T-helper 2 cell treated with Interferon-gamma antibody and Interleukin-4, amounts not matched to agents 5 μg/mL and 100 μg/mL, for 36 hours (primary cell): ENCODE measurements around the gene COL11A1.
"Not testable (repeated sequence)": the region's sequence is repeated elsewhere in the genome, so short reads cannot be mapped to it uniquely, and the experiment has no call there.

ENCODE experiments used
- DNase-seq: peaks from one replicate; pipeline ENCODE4 v3.0.0; 2021; ENCODE audit warnings: low spot score
- H3K27ac Mint-ChIP-seq: one replicate; pipeline ENCODE4 v1.8.0; 2021; ENCODE audit warnings: mild to moderate bottlenecking, mixed read lengths
- H3K27me3 Mint-ChIP-seq: one replicate; pipeline ENCODE4 v1.8.0; 2021; ENCODE audit warnings: low read depth, mixed read lengths
- H3K36me3 Mint-ChIP-seq: one replicate; pipeline ENCODE4 v1.8.0; 2021; ENCODE audit warnings: low read depth, mixed read lengths
- H3K4me1 Mint-ChIP-seq: one replicate; pipeline ENCODE4 v1.8.0; 2021; ENCODE audit warnings: low read depth, mixed read lengths
- H3K4me3 Mint-ChIP-seq: one replicate; pipeline ENCODE4 v1.8.0; 2022; ENCODE audit warnings: mild to moderate bottlenecking, moderate library complexity, mixed read lengths
- H3K9me3 Mint-ChIP-seq: one replicate; pipeline ENCODE4 v1.8.0; 2021; ENCODE audit warnings: mixed read lengths

Gene COL11A1

DNA sequence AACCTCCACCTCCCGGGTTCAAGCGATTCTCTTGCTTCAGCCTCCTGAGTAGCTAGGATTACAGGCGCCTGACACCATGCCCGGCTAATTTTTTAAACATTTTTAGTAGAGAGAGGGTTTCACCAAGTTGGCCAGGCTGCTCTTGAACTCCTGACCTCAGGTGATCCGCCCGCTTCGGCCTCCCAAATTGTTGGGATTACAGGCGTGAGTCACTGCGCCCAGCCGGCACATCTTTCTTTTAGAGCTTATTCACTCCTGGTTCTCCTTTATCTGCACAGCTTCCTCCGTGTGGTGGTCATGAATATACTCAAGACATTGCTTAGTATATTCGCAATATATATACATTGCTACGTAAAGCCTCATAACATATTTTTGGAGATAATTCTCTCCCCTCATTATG lies 80.2 kb downstream of the COL11A1 start:
- not testable (repeated sequence) for DNase-seq, H3K4me3 Mint-ChIP-seq, H3K36me3 Mint-ChIP-seq, H3K4me1 Mint-ChIP-seq, H3K27me3 Mint-ChIP-seq, H3K27ac Mint-ChIP-seq, H3K9me3 Mint-ChIP-seq

DNA sequence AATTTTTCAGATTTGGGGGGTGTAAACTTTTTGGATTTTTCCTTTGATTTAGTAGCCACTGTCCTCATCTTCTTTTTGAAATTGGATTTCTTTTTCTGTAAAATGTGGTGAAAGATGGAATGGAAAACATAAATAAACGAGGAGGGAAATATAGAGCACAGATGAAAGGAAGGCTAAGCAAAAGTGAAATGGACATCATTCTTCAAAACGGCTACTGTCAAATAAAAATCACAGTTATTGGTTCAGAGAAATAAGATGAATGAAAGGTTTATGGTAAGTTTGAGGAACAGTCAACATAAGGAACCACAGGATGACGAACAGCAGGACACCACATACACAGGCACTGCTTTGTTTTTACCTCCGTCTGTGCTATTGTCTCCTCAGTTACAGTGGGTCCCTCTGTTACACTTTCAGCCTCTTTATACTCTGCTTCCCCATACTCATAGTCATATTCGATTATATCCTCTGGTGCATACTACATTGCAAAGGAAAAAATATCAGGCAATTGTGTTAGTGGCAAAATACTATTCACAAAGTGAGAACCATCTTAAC lies 82.4 kb downstream of the COL11A1 start:
- no peak overlapping the region for H3K4me3 Mint-ChIP-seq
- no peaks in the 10 kb centered on the region for H3K4me1 Mint-ChIP-seq
- H3K36me3 Mint-ChIP-seq = no peaks in the 10 kb centered on the region
- no peak overlapping the region for H3K27ac Mint-ChIP-seq
- no peak for DNase-seq
- no peaks in the 10 kb centered on the region for H3K9me3 Mint-ChIP-seq
- no peaks in the 10 kb centered on the region for H3K27me3 Mint-ChIP-seq

DNA sequence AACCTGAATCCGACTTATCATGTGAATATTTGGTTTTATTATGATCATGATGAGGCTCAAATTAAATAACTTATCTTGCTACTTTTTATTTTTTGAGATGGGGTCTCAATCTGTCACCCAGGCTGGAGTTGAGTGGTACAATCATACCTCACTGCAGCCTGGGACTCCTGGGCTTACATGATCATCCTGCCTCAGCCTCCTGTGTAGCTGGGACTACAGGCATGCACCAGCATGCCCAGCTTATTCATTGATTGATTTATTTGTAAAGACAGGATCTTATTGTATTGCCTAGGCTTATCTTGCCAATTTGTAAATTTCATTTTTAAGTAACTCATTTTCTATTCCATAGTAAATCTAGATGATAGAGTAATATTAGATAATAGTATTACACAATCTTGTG lies 84.3 kb downstream of the COL11A1 start:
- no peaks in the 10 kb centered on the region for H3K27me3 Mint-ChIP-seq
- no peak overlapping the region for H3K27ac Mint-ChIP-seq
- no peaks in the 10 kb centered on the region for H3K4me1 Mint-ChIP-seq
- H3K9me3 Mint-ChIP-seq = no peaks in the 10 kb centered on the region
- H3K4me3 Mint-ChIP-seq = no peak overlapping the region
- no peaks in the 10 kb centered on the region for H3K36me3 Mint-ChIP-seq
- DNase-seq = no peak

DNA sequence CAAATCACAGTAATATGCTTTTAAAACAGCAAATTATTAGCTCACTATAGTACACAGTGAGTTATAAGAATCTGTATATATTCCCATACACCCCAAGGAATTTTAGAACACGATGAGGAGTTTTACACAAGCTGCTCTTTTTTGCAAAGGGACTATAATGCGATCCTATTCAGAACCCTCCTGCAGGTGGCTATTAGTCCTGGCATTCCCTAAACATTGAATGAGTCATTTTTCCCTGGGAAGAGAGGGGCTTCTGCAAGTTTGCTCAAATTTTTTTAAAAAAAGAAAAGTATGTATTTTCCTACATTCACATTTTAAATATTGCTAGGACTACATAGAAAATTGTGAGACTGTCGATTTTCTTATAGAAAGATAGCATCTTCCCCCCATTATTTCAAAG lies 106.3 kb downstream of the COL11A1 start:
- Mint-ChIP-seq H3K4me3 (no peak overlapping the region), H3K36me3 (no peaks in the 10 kb centered on the region), H3K27me3 (no peaks in the 10 kb centered on the region)

DNA sequence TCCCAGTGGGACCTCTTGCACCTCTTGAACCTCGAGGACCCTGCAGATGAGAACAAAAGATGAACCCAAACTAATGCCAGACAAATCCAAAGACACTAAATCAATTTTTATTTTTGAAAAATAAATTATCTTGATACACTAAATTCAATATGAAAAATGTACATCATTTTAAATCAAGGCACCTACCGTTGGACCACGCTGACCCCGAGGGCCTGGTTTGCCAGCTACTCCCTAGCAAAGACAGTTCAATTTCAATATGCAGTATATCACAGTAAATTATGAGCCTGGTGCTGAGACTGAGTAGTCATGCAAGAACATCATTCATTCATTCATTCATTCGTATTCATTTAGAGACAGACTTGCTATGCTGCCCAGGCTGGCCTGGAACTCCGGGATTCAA lies 129.4 kb downstream of the COL11A1 start:
- DNase-seq = no peak

More for the DNA sequence above, 106.3 kb downstream of the COL11A1 start:
- DNase-seq = no peak
- Mint-ChIP-seq H3K9me3 (no peaks in the 10 kb centered on the region), H3K27ac (no peak overlapping the region), H3K4me1 (no peaks in the 10 kb centered on the region)

DNA sequence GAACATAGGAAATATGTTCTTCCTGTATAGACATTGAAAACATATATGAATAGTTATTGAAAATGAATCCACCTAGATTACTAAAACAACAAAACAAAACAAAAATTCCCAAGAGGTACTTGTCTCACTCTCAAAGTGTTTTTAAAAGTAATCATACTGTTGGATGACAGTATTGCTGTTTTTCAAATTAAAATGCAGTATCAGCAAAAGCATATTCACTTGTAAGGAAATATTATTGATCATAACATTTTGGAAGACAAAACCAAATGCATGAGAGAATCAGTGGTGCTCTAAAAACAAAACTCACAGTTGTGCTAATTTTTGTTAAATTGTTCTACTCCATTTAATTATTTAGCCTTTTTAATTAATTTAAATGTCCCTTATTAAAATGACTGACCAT lies 131.0 kb downstream of the COL11A1 start:
- Mint-ChIP-seq H3K27ac (no peak overlapping the region), H3K36me3 (no peaks in the 10 kb centered on the region), H3K27me3 (no peaks in the 10 kb centered on the region), H3K9me3 (no peaks in the 10 kb centered on the region), H3K4me3 (no peak overlapping the region), H3K4me1 (no peaks in the 10 kb centered on the region)
- no peak for DNase-seq

More for the DNA sequence above, 129.4 kb downstream of the COL11A1 start:
- no peak overlapping the region for H3K4me3 Mint-ChIP-seq
- no peak overlapping the region for H3K27ac Mint-ChIP-seq
- H3K36me3 Mint-ChIP-seq = no peaks in the 10 kb centered on the region
- no peaks in the 10 kb centered on the region for H3K4me1 Mint-ChIP-seq
- no peaks in the 10 kb centered on the region for H3K27me3 Mint-ChIP-seq
- no peaks in the 10 kb centered on the region for H3K9me3 Mint-ChIP-seq

DNA sequence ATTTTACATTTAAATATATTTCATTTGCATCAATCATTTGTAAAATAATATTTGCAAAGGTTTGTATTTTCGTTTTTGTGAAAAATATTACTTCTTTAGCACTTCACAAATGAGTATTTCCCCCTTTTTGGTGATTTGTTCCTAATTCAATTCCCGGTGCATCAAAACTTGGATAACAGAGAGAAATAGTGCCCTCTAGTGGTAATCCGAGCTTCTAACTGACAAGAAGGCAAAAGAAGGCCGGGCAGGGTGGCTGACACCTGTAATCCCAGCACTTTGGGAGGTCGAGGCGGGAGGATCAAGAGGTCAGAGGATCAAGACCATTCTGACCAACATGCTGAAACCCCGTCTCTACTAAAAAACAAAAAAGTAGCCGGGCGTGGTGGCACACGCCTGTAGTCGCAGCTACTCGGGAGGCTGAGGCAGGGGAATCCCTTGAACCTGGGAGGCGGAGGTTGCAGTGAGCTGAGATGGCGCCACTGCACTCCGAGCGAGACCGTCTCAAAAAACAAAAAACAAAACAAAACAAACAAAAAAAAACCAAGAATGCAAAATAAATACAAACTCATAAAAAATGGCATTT lies 137.7 kb downstream of the COL11A1 start:
- H3K36me3 Mint-ChIP-seq = no peaks in the 10 kb centered on the region
- H3K27ac Mint-ChIP-seq = no peak overlapping the region
- no peaks in the 10 kb centered on the region for H3K4me1 Mint-ChIP-seq
- no peaks in the 10 kb centered on the region for H3K27me3 Mint-ChIP-seq
- H3K4me3 Mint-ChIP-seq = no peak overlapping the region
- DNase-seq = no peak
- no peaks in the 10 kb centered on the region for H3K9me3 Mint-ChIP-seq

DNA sequence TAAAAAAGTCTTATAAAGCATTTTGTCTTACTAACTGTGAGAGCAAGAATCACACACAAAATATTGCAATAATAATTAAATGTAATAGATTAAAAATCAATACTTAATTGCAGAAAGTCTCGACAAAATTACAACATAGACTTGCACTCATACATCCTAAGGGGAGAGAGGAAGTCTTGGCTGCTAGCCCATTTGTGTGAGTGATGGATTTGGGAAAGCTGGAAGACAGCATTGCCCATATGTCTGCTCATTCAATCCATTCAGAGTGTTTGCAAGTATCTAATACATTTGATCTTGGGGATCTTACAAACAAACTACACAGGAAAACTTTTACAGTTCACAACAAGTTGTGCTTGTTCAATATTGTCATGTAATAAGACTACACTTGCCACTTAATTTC lies 140.5 kb downstream of the COL11A1 start:
- Mint-ChIP-seq H3K27ac (no peak overlapping the region), H3K27me3 (no peaks in the 10 kb centered on the region), H3K9me3 (no peaks in the 10 kb centered on the region), H3K36me3 (no peaks in the 10 kb centered on the region), H3K4me3 (no peak overlapping the region), H3K4me1 (no peaks in the 10 kb centered on the region)
- DNase-seq = no peak

DNA sequence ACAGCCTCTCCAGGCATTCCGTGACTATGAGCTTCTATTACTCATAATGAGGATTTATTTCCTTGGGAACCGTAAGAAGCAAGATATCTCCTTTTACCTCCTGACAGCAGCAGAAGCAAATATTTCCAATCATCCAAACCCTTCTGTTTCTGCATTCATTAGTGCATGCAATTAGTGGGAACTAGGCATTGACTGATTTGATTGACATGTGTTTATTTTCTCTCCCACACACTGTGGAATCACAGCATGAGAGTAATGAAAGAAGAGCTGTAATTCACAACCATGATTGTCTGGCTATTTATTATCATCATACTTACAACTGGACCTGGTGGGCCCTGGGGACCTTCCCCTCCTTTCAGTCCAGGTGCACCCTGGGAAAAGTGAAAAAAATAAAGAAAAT lies 146.8 kb downstream of the COL11A1 start:
- Mint-ChIP-seq H3K27me3 (no peaks in the 10 kb centered on the region), H3K9me3 (no peaks in the 10 kb centered on the region), H3K4me3 (no peak overlapping the region), H3K27ac (no peak overlapping the region), H3K36me3 (no peaks in the 10 kb centered on the region), H3K4me1 (no peaks in the 10 kb centered on the region)
- DNase-seq = no peak

DNA sequence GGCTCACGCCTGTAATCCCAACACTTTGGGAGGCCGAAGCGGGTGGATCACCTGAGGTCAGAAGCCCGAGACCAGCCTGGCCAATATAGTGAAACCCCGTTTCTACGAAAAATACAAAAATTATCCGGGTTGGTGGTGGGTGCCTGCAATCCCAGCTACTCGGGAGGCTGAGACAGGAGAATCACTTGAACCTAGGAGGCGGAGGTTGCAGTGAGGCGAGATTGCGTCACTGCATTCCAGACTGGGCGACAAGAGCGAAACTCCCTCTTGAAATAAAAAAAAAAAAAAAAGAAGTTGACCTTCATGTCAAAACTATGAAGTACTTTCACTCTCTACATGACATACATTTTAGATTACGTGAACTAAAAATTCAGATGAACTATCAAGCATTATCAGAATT lies 153.7 kb downstream of the COL11A1 start:
- H3K27me3 Mint-ChIP-seq = no peaks in the 10 kb centered on the region
- no peak overlapping the region for H3K4me3 Mint-ChIP-seq
- DNase-seq = no peak
- H3K4me1 Mint-ChIP-seq = no peaks in the 10 kb centered on the region
- H3K27ac Mint-ChIP-seq = no peak overlapping the region
- no peaks in the 10 kb centered on the region for H3K9me3 Mint-ChIP-seq
- H3K36me3 Mint-ChIP-seq = no peaks in the 10 kb centered on the region

DNA sequence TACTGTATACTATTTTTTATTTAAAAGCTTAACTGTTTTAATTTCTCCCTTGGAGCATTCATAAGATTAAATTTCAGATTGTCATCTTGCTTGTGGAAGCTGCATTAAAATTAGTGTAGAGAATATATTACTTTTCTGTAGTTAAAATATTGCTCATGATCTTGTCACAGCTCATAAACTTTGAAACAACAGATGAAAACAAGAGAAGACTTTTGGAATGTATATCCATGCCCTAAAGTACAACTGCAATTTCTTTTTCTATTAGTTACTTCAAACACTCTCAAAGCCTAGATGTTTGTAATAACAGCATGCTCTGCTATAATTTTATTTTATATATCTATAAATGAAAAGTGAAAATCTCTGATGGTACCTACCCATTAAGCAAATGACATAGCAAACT lies 155.9 kb downstream of the COL11A1 start:
- DNase-seq = no peak
- no peaks in the 10 kb centered on the region for H3K36me3 Mint-ChIP-seq
- no peaks in the 10 kb centered on the region for H3K9me3 Mint-ChIP-seq
- H3K27ac Mint-ChIP-seq = no peak overlapping the region
- H3K4me3 Mint-ChIP-seq = no peak overlapping the region
- H3K4me1 Mint-ChIP-seq = no peaks in the 10 kb centered on the region
- H3K27me3 Mint-ChIP-seq = no peaks in the 10 kb centered on the region

DNA sequence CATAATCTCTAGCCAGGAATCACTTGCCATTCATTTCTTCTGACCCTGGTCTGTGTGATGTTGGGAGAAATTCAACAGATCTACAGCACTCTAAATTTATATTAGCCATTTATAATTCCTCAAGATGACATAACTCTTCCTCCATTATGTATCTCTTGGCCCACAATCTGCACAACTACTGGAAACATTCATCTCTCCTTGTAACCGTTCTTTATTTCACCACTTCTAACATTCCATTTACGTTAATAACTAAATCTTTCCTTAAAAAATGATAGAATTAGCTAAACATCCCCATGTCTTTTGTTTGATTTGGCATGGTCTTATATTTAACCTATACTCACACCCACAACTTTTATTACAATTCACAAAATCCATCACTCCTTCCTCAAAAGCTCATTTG lies 166.0 kb downstream of the COL11A1 start:
- Mint-ChIP-seq H3K4me1 (no peaks in the 10 kb centered on the region), H3K9me3 (no peaks in the 10 kb centered on the region), H3K27ac (no peak overlapping the region), H3K4me3 (no peak overlapping the region), H3K36me3 (no peaks in the 10 kb centered on the region), H3K27me3 (no peaks in the 10 kb centered on the region)
- no peak for DNase-seq

DNA sequence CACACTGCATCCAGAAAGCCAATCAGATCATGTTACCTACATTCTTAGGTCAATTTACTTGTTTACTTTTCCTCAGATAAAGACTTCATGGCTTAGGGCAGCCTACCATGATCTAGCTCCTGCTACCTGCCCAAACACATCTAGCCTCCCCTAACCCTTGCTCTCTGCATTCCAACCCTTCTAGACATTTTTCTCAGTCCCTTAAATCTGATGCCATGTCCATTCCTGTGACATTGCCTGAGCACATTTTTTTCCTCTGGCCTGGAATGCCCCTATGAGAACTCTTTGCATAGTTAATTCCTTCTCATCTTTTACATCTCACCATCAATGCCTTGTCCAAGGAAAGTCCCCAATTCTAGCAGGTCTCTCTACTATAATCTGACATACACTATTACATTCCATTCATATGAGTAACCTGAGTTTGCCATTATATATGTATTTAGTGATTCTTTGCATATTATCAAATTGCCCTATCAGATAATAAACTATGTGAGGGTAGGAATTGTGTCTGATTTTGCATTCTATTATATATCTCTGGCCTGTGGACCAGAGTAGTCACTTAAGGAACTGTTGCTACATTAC lies 166.9 kb downstream of the COL11A1 start:
- H3K9me3 Mint-ChIP-seq = no peaks in the 10 kb centered on the region
- H3K4me1 Mint-ChIP-seq = no peaks in the 10 kb centered on the region
- no peak overlapping the region for H3K4me3 Mint-ChIP-seq
- no peaks in the 10 kb centered on the region for H3K36me3 Mint-ChIP-seq
- no peaks in the 10 kb centered on the region for H3K27me3 Mint-ChIP-seq
- H3K27ac Mint-ChIP-seq = no peak overlapping the region
- no peak for DNase-seq

DNA sequence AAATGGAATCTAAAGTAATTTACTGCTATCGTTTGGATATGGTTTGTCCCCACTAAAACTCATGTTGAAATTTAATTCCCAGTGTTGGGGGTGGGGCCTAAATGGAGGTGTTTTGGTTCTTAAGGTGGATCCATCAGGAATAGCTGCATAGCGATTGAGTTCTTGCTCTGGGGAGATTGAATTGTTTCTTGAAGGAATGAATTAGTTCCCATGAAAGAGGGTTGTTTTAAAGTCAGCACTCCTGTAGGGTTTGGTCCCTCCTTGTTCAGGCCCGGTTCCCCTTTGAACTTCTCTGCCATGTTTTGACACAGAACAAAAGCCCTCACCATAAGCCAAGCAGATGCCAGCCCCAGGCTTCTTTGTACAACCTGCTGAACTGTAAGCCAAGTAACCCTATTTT lies 170.9 kb downstream of the COL11A1 start:
- no peaks in the 10 kb centered on the region for H3K36me3 Mint-ChIP-seq
- DNase-seq = no peak
- peaks cover 8% of the 10 kb centered on the region for H3K9me3 Mint-ChIP-seq
- no peaks in the 10 kb centered on the region for H3K4me1 Mint-ChIP-seq
- H3K27ac Mint-ChIP-seq = no peak overlapping the region
- H3K4me3 Mint-ChIP-seq = no peak overlapping the region
- no peaks in the 10 kb centered on the region for H3K27me3 Mint-ChIP-seq

DNA sequence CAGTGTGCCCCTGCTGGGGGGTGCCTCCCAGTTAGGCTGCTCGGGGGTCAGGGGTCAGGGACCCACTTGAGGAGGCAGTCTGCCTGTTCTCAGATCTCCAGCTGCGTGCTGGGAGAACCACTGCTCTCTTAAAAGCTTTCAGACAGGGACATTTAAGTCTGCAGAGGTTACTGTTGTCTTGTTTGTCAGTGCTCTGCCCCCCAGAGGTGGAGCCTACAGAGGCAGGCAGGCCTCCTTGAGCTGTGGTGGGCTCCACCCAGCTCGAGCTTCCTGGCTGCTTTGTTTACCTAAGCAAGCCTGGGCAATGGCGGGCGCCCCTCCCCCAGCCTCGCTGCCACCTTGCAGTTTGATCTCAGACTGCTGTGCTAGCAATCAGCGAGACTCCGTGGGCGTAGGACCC lies 175.0 kb downstream of the COL11A1 start:
- not testable (repeated sequence) for H3K4me3 Mint-ChIP-seq, H3K36me3 Mint-ChIP-seq, H3K27me3 Mint-ChIP-seq, H3K4me1 Mint-ChIP-seq, H3K27ac Mint-ChIP-seq, DNase-seq, H3K9me3 Mint-ChIP-seq
